OCI-LY1 (cell line): ENCODE measurements around the gene CNPY2.

Source experiments
- EZH2 ChIP-seq: fragments of 200-600 bp; sonication (generic), shearing (Covaris generic); IDR thresholded peaks from 2 replicates; pipeline ENCODE4 v1.8.0; 2017; ENCODE audit warnings: borderline replicate concordance, mixed run types, mild to moderate bottlenecking, antibody characterized with exemption, low read length, moderate library complexity, mixed read lengths
- TF ChIP-seq, protein P1 (sequence below): fragments of 200-600 bp; sonication (generic), shearing (Covaris generic); IDR thresholded peaks from 2 replicates; pipeline ENCODE4 v1.5.1; 2017; ENCODE audit warnings: mild to moderate bottlenecking, antibody characterized with exemption, low read length, moderate library complexity, mixed read lengths

DNA sequence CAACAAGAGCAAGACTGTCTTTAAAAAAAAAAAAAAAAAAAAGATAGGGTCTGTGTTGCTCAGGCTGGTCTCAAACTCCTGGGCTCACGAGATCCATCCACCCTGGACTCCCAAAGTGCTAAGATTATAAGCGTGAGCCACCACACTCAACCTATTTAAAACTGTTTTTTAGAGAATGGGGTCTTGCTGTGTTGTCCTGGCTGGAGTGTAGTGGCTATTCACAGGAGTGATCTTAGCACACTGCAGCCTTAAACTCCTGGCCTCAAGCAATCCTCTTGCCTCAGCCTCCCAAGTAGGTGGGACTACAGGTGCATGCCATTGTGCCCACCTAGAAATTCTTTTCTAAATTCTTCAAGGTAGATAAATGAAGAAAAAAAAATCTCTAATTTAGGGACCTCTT, 41.5 kb downstream of the CNPY2 start:
- TF ChIP-seq, protein P1, sequence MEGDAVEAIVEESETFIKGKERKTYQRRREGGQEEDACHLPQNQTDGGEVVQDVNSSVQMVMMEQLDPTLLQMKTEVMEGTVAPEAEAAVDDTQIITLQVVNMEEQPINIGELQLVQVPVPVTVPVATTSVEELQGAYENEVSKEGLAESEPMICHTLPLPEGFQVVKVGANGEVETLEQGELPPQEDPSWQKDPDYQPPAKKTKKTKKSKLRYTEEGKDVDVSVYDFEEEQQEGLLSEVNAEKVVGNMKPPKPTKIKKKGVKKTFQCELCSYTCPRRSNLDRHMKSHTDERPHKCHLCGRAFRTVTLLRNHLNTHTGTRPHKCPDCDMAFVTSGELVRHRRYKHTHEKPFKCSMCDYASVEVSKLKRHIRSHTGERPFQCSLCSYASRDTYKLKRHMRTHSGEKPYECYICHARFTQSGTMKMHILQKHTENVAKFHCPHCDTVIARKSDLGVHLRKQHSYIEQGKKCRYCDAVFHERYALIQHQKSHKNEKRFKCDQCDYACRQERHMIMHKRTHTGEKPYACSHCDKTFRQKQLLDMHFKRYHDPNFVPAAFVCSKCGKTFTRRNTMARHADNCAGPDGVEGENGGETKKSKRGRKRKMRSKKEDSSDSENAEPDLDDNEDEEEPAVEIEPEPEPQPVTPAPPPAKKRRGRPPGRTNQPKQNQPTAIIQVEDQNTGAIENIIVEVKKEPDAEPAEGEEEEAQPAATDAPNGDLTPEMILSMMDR: no peak
- no peak for TF ChIP-seq EZH2
